HepG2 (cell line): ENCODE data around the gene GLRA1. TPM values are rescaled to one million over a fixed set of nuclear protein-coding genes. Genes with fewer than 3 reads are reported as not detected.

Source experiments
- ATAC-seq: fragments of 200-7000 bp; cut with Tn5 transposase; 3 replicates; pipeline ENCODE4 v1.9.1; 2020; ENCODE audit warnings: mild to moderate bottlenecking, moderate library complexity
- BruUV-seq: library from RNA; stranded (reverse); fragments of 400-500 nt; replicated peaks from 2 replicates; lab custom pipeline; 2021; lab: Mats Ljungman, UMichigan
- CTCF ChIA-PET: fragments of 300-600 bp; formaldehyde crosslinking; extraction: SDS; loops from one replicate; lab custom pipeline; 2021; ENCODE audit warnings: low total read pairs, inconsistent platforms, low intra/inter-chr PET ratio; lab: Yijun Ruan, JAX
- POLR2A ChIA-PET: fragments of 350-600 bp; sonication (Branson Sonifier 250); formaldehyde crosslinking; loops from one replicate; lab custom pipeline; 2020; ENCODE audit warnings: antibody characterized with exemption, inconsistent platforms; lab: Yijun Ruan, JAX
- DNase-seq: peaks from one replicate; pipeline ENCODE4 v3.0.0-alpha.2; 2015; ENCODE audit warnings: low spot score
- FAIRE-seq: peaks from 3 replicates; lab custom pipeline; 2011; peaks lifted over from hg19 to GRCh38; lab: Jason Lieb, UNC
- H2AFZ ChIP-seq: one replicate; pipeline ENCODE4 v1.6.1; 2011; ENCODE audit warnings: low read length, inconsistent platforms
- H3K27ac ChIP-seq: fragments of 300-600 bp; 3 replicates; pipeline ENCODE4 v1.8.0; 2011; ENCODE audit warnings: mixed run types, mild to moderate bottlenecking, mixed read lengths, low read length, inconsistent platforms; ENCODE audit not compliant: insufficient read depth; ENCODE audit errors: extremely low read length
- H3K27me3 ChIP-seq, 2 experiments: fragments of 200-600 bp in 1 of 2; 2 replicates in 1 of 2; 3 replicates in 1 of 2; pipeline versions ENCODE4 v1.6.0 to v1.8.0; 2011; ENCODE audit warnings: low read length in 2 of 2, mild to moderate bottlenecking in 2 of 2, moderate library complexity in 2 of 2, inconsistent platforms in 1 of 2; ENCODE audit not compliant: insufficient read depth in 2 of 2, control insufficient read depth in 1 of 2
- H3K36me3 ChIP-seq, 2 experiments: fragments of 200-600 bp in 1 of 2; replicated peaks in 1 of 2; 2 replicates in 1 of 2; 3 replicates in 1 of 2; pipeline versions ENCODE4 v1.5.1 to v1.8.0; 2011; ENCODE audit warnings: low read length in 2 of 2, inconsistent platforms in 1 of 2; ENCODE audit not compliant: insufficient read depth in 2 of 2, control insufficient read depth in 1 of 2
- H3K4me1 ChIP-seq: 2 replicates; pipeline ENCODE4 v1.5.1; 2012; ENCODE audit warnings: low read length, inconsistent platforms; ENCODE audit not compliant: insufficient read depth
- H3K4me2 ChIP-seq: 2 replicates; pipeline ENCODE4 v1.6.0; 2011; ENCODE audit warnings: low read depth, low read length, inconsistent platforms
- H3K4me3 ChIP-seq, 3 experiments: fragments of 200-600 bp in 1 of 3; sonication (generic), shearing (Covaris generic) in 1 of 3; replicated peaks in 1 of 3; 2 replicates each; pipeline ENCODE4 v1.5.1; 2011 to 2016; ENCODE audit warnings: low read length in 3 of 3, inconsistent platforms in 2 of 3, low read depth in 2 of 3, mild to moderate bottlenecking in 2 of 3, control low read depth in 1 of 3, mixed read lengths in 1 of 3; ENCODE audit not compliant: insufficient read depth in 1 of 3
- H3K79me2 ChIP-seq: one replicate; pipeline ENCODE4 v1.6.1; 2011; ENCODE audit warnings: low read length, inconsistent platforms; ENCODE audit not compliant: insufficient read depth
- H3K9ac ChIP-seq: 2 replicates; pipeline ENCODE4 v1.6.0; 2011; ENCODE audit warnings: mild to moderate bottlenecking, low read depth, low read length, inconsistent platforms; ENCODE audit not compliant: insufficient read depth
- H3K9me3 ChIP-seq: 2 replicates; pipeline ENCODE4 v1.5.1; 2012; ENCODE audit warnings: mild to moderate bottlenecking, low read length
- H4K20me1 ChIP-seq: 2 replicates; pipeline ENCODE4 v1.6.0; 2011; ENCODE audit warnings: inconsistent platforms, mild to moderate bottlenecking, low read length, moderate library complexity; ENCODE audit not compliant: insufficient read depth
- ARNT2 ChIP-seq: sonication (generic); formaldehyde crosslinking; IDR thresholded peaks from 2 replicates; pipeline ENCODE4 v1.8.0; 2022; ENCODE audit warnings: mild to moderate bottlenecking, low read depth, missing genetic modification reagents, moderate library complexity
- ERF ChIP-seq: IDR thresholded peaks from 2 replicates; pipeline ENCODE4 v1.6.1; 2018; ENCODE audit warnings: missing biosample characterization, missing genetic modification reagents
- LCORL ChIP-seq, 2 experiments: fragments of 450-650 bp in 1 of 2; sonication (generic) in 1 of 2; formaldehyde crosslinking in 1 of 2; IDR thresholded peaks; 2 replicates each; pipeline versions ENCODE4 v1.5.0 to v1.6.1; 2017 to 2020; ENCODE audit warnings: antibody characterized with exemption in 1 of 2, missing genetic modification reagents in 1 of 2
- NFE2L2 ChIP-seq: fragments of 150-350 bp; IDR thresholded peaks from 2 replicates; pipeline ENCODE4 v1.6.1; 2014; ENCODE audit warnings: low read length
- NRL ChIP-seq: sonication (generic); formaldehyde crosslinking; IDR thresholded peaks from 2 replicates; pipeline ENCODE4 v1.5.0; 2020; ENCODE audit warnings: missing genetic modification reagents, mild to moderate bottlenecking, moderate library complexity, borderline replicate concordance
- PBX2 ChIP-seq: IDR thresholded peaks from 2 replicates; pipeline ENCODE4 v1.6.1; 2016; ENCODE audit warnings: control low read depth
- REL ChIP-seq: sonication (generic); formaldehyde crosslinking; conservative IDR thresholded peaks from 2 replicates; pipeline ENCODE4 v1.8.0; 2022; ENCODE audit warnings: mild to moderate bottlenecking, missing genetic modification reagents, moderate library complexity
- RFX1 ChIP-seq: fragments of 450-650 bp; IDR thresholded peaks from 2 replicates; pipeline ENCODE4 v1.6.1; 2017
- SIX1 ChIP-seq: sonication (generic); formaldehyde crosslinking; IDR thresholded peaks from 2 replicates; pipeline ENCODE4 v1.4.0; 2020; ENCODE audit warnings: missing genetic modification reagents, borderline replicate concordance
- ZNF18 ChIP-seq: sonication (generic); formaldehyde crosslinking; IDR thresholded peaks from 2 replicates; pipeline ENCODE4 v1.8.0; 2022; ENCODE audit warnings: mild to moderate bottlenecking, missing genetic modification reagents; ENCODE audit not compliant: insufficient replicate concordance
- ZNF460 ChIP-seq: sonication (generic); formaldehyde crosslinking; IDR thresholded peaks from 2 replicates; pipeline ENCODE4 v1.5.1; 2020; ENCODE audit warnings: missing genetic modification reagents, mild to moderate bottlenecking, borderline replicate concordance
- ZNF709 ChIP-seq: sonication (generic); formaldehyde crosslinking; IDR thresholded peaks from 2 replicates; pipeline ENCODE4 v1.5.0; 2020; ENCODE audit warnings: mild to moderate bottlenecking, missing genetic modification reagents
- WGBS: methylation state at CpG from one replicate; pipeline ENCODE4 v1.1.6; 2017; ENCODE audit warnings: low lambda C conversion rate; 5-methylcytosine and 5-hydroxymethylcytosine counted together
- in situ Hi-C: cut with HindIII; loops from 2 replicates; pipeline ENCODE4 v1.10.0; 2017; ENCODE audit warnings: low pct_unique_long_range_greater_than_20kb; ENCODE audit not compliant: extremely low pct_ligation_motif_present
- intact Hi-C: fragments of 100-400 bp; cut with micrococcal nuclease; formaldehyde crosslinking; loops from one replicate; pipeline ENCODE4 v1.10.0; 2022; ENCODE audit not compliant: unreplicated experiment
- polyA plus RNA-seq, 8 experiments: library from polyadenylated mRNA; depleted of rRNA in 3 of 8; stranded (reverse) in 7 of 8; unstranded in 1 of 8; fragments of >200 nt; fragmentation: Illumina TruSeq in 4 of 8; extraction: Trizol in 4 of 8; gene quantifications; 2 replicates each; pipeline versions ENCODE4 v1.2.1 to v1.2.3, GENCODE V29; 2011 to 2016; ENCODE audit warnings: low read depth in 4 of 8, missing spikeins in 1 of 8, mixed read lengths in 1 of 8; ENCODE audit not compliant: insufficient read depth in 1 of 8
- total RNA-seq, 5 experiments: library from RNA; depleted of rRNA; stranded (reverse); fragments of >200 nt; fragmentation: Illumina TruSeq; extraction: Trizol; gene quantifications; 2 replicates each; pipeline ENCODE4 v1.2.3, GENCODE V29; 2016; ENCODE audit warnings: low read depth in 1 of 5

GLRA1 gene
- total and polyA plus RNA-seq, 2 of the 13 experiments (the other 11 are each of a cell fraction or from before 2014, with no cell fraction given): not detected

- no peaks in the 10 kb centered on the region for H3K36me3 ChIP-seq
- no peak overlapping the region for H2AFZ ChIP-seq
- intact Hi-C loops: no loop called here
- no peak overlapping the region for H3K4me3 ChIP-seq
- no peaks in the 10 kb centered on the region for H3K4me1 ChIP-seq
- ChIA-PET POLR2A (no interaction called here), CTCF (no interaction called here)
- no peaks in the 10 kb centered on the region for H3K27me3 ChIP-seq
- no peak overlapping the region for H3K27ac ChIP-seq
- no peak overlapping the region for H3K4me2 ChIP-seq
- no TSS peak for BruUV-seq
- H3K9ac ChIP-seq: no peak overlapping the region
- no peaks in the 10 kb centered on the region for H4K20me1 ChIP-seq
- in situ Hi-C loops: no loop called here
- FAIRE-seq: no peak
- H3K9me3 ChIP-seq: no peaks in the 10 kb centered on the region
- WGBS: 0% methylated on average over 2 of the region's 2 CpGs
- TF ChIP-seq NFE2L2 (no peak), RFX1 (no peak), ARNT2 (CRISPR knock-in tag) (no peak), SIX1 (CRISPR knock-in tag) (no peak), ERF (CRISPR knock-in tag) (no peak), LCORL (IDR thresholded peaks at IDR 0.05) (no peak), LCORL (CRISPR knock-in tag; IDR thresholded peaks at IDR 0.05) (no peak), ZNF460 (CRISPR knock-in tag) (no peak), NRL (CRISPR knock-in tag) (no peak)
- TF ChIP-seq, all 625 proteins: peak for 0
- DNase-seq (no peak), ATAC-seq (no peak)
- no peaks in the 10 kb centered on the region for H3K79me2 ChIP-seq
These were observed 54.4 kb downstream of the GLRA1 start for GRCh38 chr5:151870271-151870670.

GRCh38 chr5:151869843-151870242 lies 54.8 kb downstream of the GLRA1 start:
- Histone ChIP-seq H3K4me1 (no peaks in the 10 kb centered on the region), H3K4me3 (no peak overlapping the region), H3K9me3 (no peaks in the 10 kb centered on the region), H3K27ac (no peak overlapping the region), H3K36me3 (no peaks in the 10 kb centered on the region), H2AFZ (no peak overlapping the region), H3K4me2 (no peak overlapping the region), H3K27me3 (no peaks in the 10 kb centered on the region), H3K9ac (no peak overlapping the region), H3K79me2 (no peaks in the 10 kb centered on the region), H4K20me1 (no peaks in the 10 kb centered on the region)
- in situ Hi-C loops (no loop called here), intact Hi-C loops (no loop called here)
- ChIA-PET POLR2A (no interaction called here), CTCF (no interaction called here)
- TF ChIP-seq ZNF18: no peak
- TF ChIP-seq REL: no peak
- no peak for TF ChIP-seq PBX2 (CRISPR knock-in tag)
- no peak for TF ChIP-seq ZNF709 (CRISPR knock-in tag)
- no TSS peak for BruUV-seq
- DNase-seq (no peak), FAIRE-seq (no peak), ATAC-seq (no peak)
- 23% methylated on average over 2 of the region's 2 CpGs for WGBS
